IMR-90 (cell line): ENCODE data around the gene PANK4. TPM values are rescaled to one million over a fixed set of nuclear protein-coding genes. Genes with fewer than 3 reads are reported as not detected.

Experiments
- ATAC-seq: fragments of 200-7000 bp; cut with Tn5 transposase; 2 replicates; pipeline ENCODE4 v1.9.1; 2020; ENCODE audit warnings: low read depth, mild to moderate bottlenecking, moderate library complexity
- BruUV-seq: library from RNA; stranded (reverse); fragments of 400-500 nt; replicated peaks from 2 replicates; lab custom pipeline; 2021; lab: Mats Ljungman, UMichigan
- CTCF ChIA-PET: fragments of 300-600 bp; formaldehyde crosslinking; extraction: SDS; loops from one replicate; lab custom pipeline; 2021; ENCODE audit warnings: antibody characterized with exemption; lab: Yijun Ruan, JAX
- POLR2A ChIA-PET: fragments of 300-600 bp; sonication (Branson Sonifier 250); formaldehyde crosslinking; loops from one replicate; lab custom pipeline; 2022; ENCODE audit warnings: antibody characterized with exemption; ENCODE audit not compliant: unreplicated experiment; lab: Charles Lee
- DNase-seq: peaks from one replicate; pipeline ENCODE4 v3.0.0; 2013
- H2AFZ ChIP-seq: replicated peaks from 2 replicates; pipeline ENCODE3; 2013; ENCODE audit warnings: low read length, mild to moderate bottlenecking; ENCODE audit not compliant: poor library complexity
- H2AK5ac ChIP-seq: 2 replicates; pipeline ENCODE4 v1.6.1; 2013; ENCODE audit warnings: low read depth, low read length, inconsistent platforms
- H2AK9ac ChIP-seq: replicated peaks from 2 replicates; pipeline ENCODE3; 2013; ENCODE audit warnings: mild to moderate bottlenecking, low read depth, low read length, moderate library complexity; ENCODE audit not compliant: poor library complexity
- H2BK120ac ChIP-seq: 2 replicates; pipeline ENCODE4 v1.6.1; 2013; ENCODE audit warnings: low read depth, low read length, inconsistent platforms
- H2BK15ac ChIP-seq: 3 replicates; pipeline ENCODE4 v1.6.1; 2013; ENCODE audit warnings: low read depth, low read length, inconsistent platforms
- H2BK20ac ChIP-seq: 2 replicates; pipeline ENCODE4 v1.6.1; 2013; ENCODE audit warnings: low read depth, mild to moderate bottlenecking, inconsistent platforms, low read length, moderate library complexity
- H2BK5ac ChIP-seq: 2 replicates; pipeline ENCODE4 v1.6.1; 2013; ENCODE audit warnings: mild to moderate bottlenecking, low read depth, low read length, inconsistent platforms; ENCODE audit not compliant: poor library complexity, severe bottlenecking
- H3K14ac ChIP-seq: replicated peaks from 2 replicates; pipeline ENCODE4 v1.6.1; 2013; ENCODE audit warnings: low read depth, low read length, inconsistent platforms
- H3K18ac ChIP-seq: 2 replicates; pipeline ENCODE4 v1.6.1; 2013; ENCODE audit warnings: low read depth, low read length, control low read depth
- H3K23ac ChIP-seq: 2 replicates; pipeline ENCODE4 v1.6.1; 2013; ENCODE audit warnings: low read depth, low read length, inconsistent platforms
- H3K27ac ChIP-seq: 2 replicates; pipeline ENCODE4 v1.5.1; 2013; ENCODE audit warnings: mild to moderate bottlenecking, control low read depth, low read length; ENCODE audit not compliant: insufficient read depth
- H3K27me3 ChIP-seq: 2 replicates; pipeline ENCODE4 v1.6.1; 2013; ENCODE audit warnings: low read length; ENCODE audit not compliant: control insufficient read depth, insufficient read depth
- H3K36me3 ChIP-seq: 2 replicates; pipeline ENCODE4 v1.6.1; 2013; ENCODE audit warnings: low read length, mixed read lengths; ENCODE audit not compliant: control insufficient read depth, insufficient read depth
- H3K4ac ChIP-seq: 2 replicates; pipeline ENCODE4 v1.6.1; 2013; ENCODE audit warnings: low read depth, low read length, inconsistent platforms
- H3K4me1 ChIP-seq: 2 replicates; pipeline ENCODE4 v1.6.1; 2013; ENCODE audit warnings: low read length, mixed read lengths; ENCODE audit not compliant: control insufficient read depth, insufficient read depth
- H3K4me2 ChIP-seq: 2 replicates; pipeline ENCODE4 v1.6.1; 2013; ENCODE audit warnings: low read depth, mild to moderate bottlenecking, control low read depth, low read length, moderate library complexity
- H3K4me3 ChIP-seq: 2 replicates; pipeline ENCODE4 v1.5.1; 2013; ENCODE audit warnings: low read depth, mild to moderate bottlenecking, control low read depth, low read length, moderate library complexity; ENCODE audit not compliant: insufficient read depth
- H3K56ac ChIP-seq: 2 replicates; pipeline ENCODE4 v1.6.1; 2013; ENCODE audit warnings: low read length, inconsistent platforms; ENCODE audit not compliant: insufficient read depth; ENCODE audit errors: extremely low read depth
- H3K79me1 ChIP-seq, 2 experiments: 2 replicates each; pipeline ENCODE4 v1.6.1; 2013; ENCODE audit warnings: low read length in 2 of 2, inconsistent platforms in 1 of 2, low read depth in 1 of 2
- H3K9ac ChIP-seq: 2 replicates; pipeline ENCODE4 v1.6.1; 2013; ENCODE audit warnings: low read depth, low read length, control low read depth
- H3K9me1 ChIP-seq: 2 replicates; pipeline ENCODE4 v1.6.1; 2013; ENCODE audit warnings: low read length, inconsistent platforms; ENCODE audit not compliant: insufficient read depth
- H3K9me3 ChIP-seq: 2 replicates; pipeline ENCODE4 v1.6.1; 2013; ENCODE audit warnings: low read length; ENCODE audit not compliant: control insufficient read depth, insufficient read depth
- H4K20me1 ChIP-seq: 2 replicates; pipeline ENCODE4 v1.6.1; 2013; ENCODE audit warnings: low read length, inconsistent platforms; ENCODE audit not compliant: insufficient read depth
- H4K5ac ChIP-seq: 2 replicates; pipeline ENCODE4 v1.6.1; 2013; ENCODE audit warnings: mild to moderate bottlenecking, low read depth, low read length, control low read depth
- H4K8ac ChIP-seq, 2 experiments: 2 replicates each; pipeline ENCODE4 v1.6.1; 2013; ENCODE audit warnings: low read depth in 2 of 2, low read length in 2 of 2, control low read depth in 1 of 2, inconsistent platforms in 1 of 2
- H4K91ac ChIP-seq: 2 replicates; pipeline ENCODE4 v1.6.1; 2013; ENCODE audit warnings: low read depth, low read length, inconsistent platforms; ENCODE audit not compliant: insufficient read depth
- BHLHE40 ChIP-seq: fragments of 150-350 bp; IDR thresholded peaks from 2 replicates; pipeline ENCODE4 v1.6.1; 2016; ENCODE audit warnings: mild to moderate bottlenecking, low read depth, low read length
- FOS ChIP-seq: fragments of 150-350 bp; IDR thresholded peaks from 2 replicates; pipeline ENCODE4 v1.6.1; 2016; ENCODE audit warnings: low read depth, low read length
- MXI1 ChIP-seq: IDR thresholded peaks from 2 replicates; pipeline ENCODE4 v1.6.1; 2012; ENCODE audit warnings: low read depth, mild to moderate bottlenecking, low read length, moderate library complexity, borderline replicate concordance
- RAD21 ChIP-seq: IDR thresholded peaks from 2 replicates; pipeline ENCODE4 v1.6.1; 2012; ENCODE audit warnings: low read length, improper control_type of control experiment
- WGBS, 2 experiments: methylation state at CpG; one replicate each; pipeline versions ENCODE4 v1.1.5 to v1.1.7; 2013; ENCODE audit warnings: missing lambda C conversion rate in 2 of 2; ENCODE audit not compliant: insufficient read length in 1 of 2; ENCODE audit errors: extremely low coverage in 2 of 2; 5-methylcytosine and 5-hydroxymethylcytosine counted together
- dilution Hi-C: fragments of 300-500 bp; cut with HindIII; formaldehyde crosslinking; loops from one replicate; pipeline ENCODE4 v1.14.3; 2018; ENCODE audit warnings: low sequenced_read_pairs; ENCODE audit not compliant: unreplicated experiment
- in situ Hi-C: fragments of 300-500 bp; cut with MboI; formaldehyde crosslinking; loops from 3 replicates; pipeline ENCODE4 v1.14.3; 2019; ENCODE audit warnings: low sequenced_read_pairs, inconsistent platforms, mixed read lengths
- intact Hi-C: fragments of 100-400 bp; cut with micrococcal nuclease; formaldehyde crosslinking; loops from 2 replicates; pipeline ENCODE4 v1.10.0; 2022
- polyA plus RNA-seq, 3 experiments: library from polyadenylated mRNA; depleted of rRNA; stranded (reverse); fragments of >200 nt; gene quantifications; 2 replicates each; pipeline ENCODE4 v1.2.3, GENCODE V29; 2012; ENCODE audit warnings: low replicate concordance in 1 of 3
- total RNA-seq: library from RNA; depleted of rRNA; stranded (reverse); fragments of >200 nt; gene quantifications from 2 replicates; pipeline ENCODE4 v1.2.3, GENCODE V29; 2012
- TF ChIP-seq, protein P1 (sequence below): fragments of 150-350 bp; IDR thresholded peaks from 2 replicates; pipeline ENCODE4 v1.6.1; 2017; ENCODE audit warnings: mild to moderate bottlenecking, antibody characterized with exemption, low read length, low read depth

Gene PANK4
- total and polyA plus RNA-seq, 2 of the 4 experiments (the other 2 are of a cell fraction): 14.0 to 18.5 TPM

GRCh38 chr1:2507744-2508155, 18.6 kb downstream of the PANK4 start:
- H3K27ac ChIP-seq: no peak overlapping the region
- H2BK15ac ChIP-seq: no peak overlapping the region
- peaks cover 38% of the 10 kb centered on the region for H3K36me3 ChIP-seq
- TF ChIP-seq BHLHE40 (no peak), FOS (no peak), RAD21 (no peak), MXI1 (no peak)
- TF ChIP-seq, protein P1, sequence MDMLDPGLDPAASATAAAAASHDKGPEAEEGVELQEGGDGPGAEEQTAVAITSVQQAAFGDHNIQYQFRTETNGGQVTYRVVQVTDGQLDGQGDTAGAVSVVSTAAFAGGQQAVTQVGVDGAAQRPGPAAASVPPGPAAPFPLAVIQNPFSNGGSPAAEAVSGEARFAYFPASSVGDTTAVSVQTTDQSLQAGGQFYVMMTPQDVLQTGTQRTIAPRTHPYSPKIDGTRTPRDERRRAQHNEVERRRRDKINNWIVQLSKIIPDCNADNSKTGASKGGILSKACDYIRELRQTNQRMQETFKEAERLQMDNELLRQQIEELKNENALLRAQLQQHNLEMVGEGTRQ: no peak
- BruUV-seq: no TSS peak
- no peak overlapping the region for H3K56ac ChIP-seq
- H3K4ac ChIP-seq: no peak overlapping the region
- H3K9ac ChIP-seq: no peak overlapping the region
- H3K9me3 ChIP-seq: no peaks in the 10 kb centered on the region
- 0 out of 4 replicates have a peak, but pooled peaks cover 0 to 3% of the 10 kb centered on the region in 2 experiments for H3K79me1 ChIP-seq
- peaks cover 3% of the 10 kb centered on the region; the same call in 1 of the 2 replicates for H4K20me1 ChIP-seq
- dilution Hi-C loops: no loop called here
- intact Hi-C loops: no loop called here
- no peak overlapping the region for H4K91ac ChIP-seq
- no peak overlapping the region for H3K4me2 ChIP-seq
- H3K9me1 ChIP-seq: no peaks in the 10 kb centered on the region
- peaks cover 2% of the 10 kb centered on the region; the same call in 1 of the 2 replicates for H3K4me1 ChIP-seq
- H3K23ac ChIP-seq: no peak overlapping the region
- H3K27me3 ChIP-seq: peaks cover 12% of the 10 kb centered on the region; the same call in 1 of the 2 replicates
- H3K18ac ChIP-seq: no peak overlapping the region
- ATAC-seq (no peak), DNase-seq (no peak)
- ChIA-PET POLR2A (no interaction called here), CTCF (interaction anchor here (0.6 kb wide), 1 partner anchor 87 kb away, joined by 5 read pairs; no protein-coding TSS in a partner anchor)
- no peak overlapping the region for H2AK9ac ChIP-seq
- no peak overlapping the region for H2AK5ac ChIP-seq
- in situ Hi-C loops: no loop called here
- 100% methylated on average over 1 of the region's 6 CpGs; no CpG with 5 or more reads in 1 of the 2 experiments for WGBS, 2 experiments
- no peak overlapping the region for H3K14ac ChIP-seq
- H3K4me3 ChIP-seq: no peak overlapping the region
- H2BK120ac ChIP-seq: no peak overlapping the region
- H2BK20ac ChIP-seq: no peak overlapping the region
- H2BK5ac ChIP-seq: no peak overlapping the region
- no peak overlapping the region for H4K8ac ChIP-seq
- no peak overlapping the region for H2AFZ ChIP-seq
- no peak overlapping the region for H4K5ac ChIP-seq
